HCT116 (cell line): ENCODE results near the gene PPARGC1A. TPM values are rescaled to one million over a fixed set of nuclear protein-coding genes. Genes with fewer than 3 reads are reported as not detected.

ENCODE experiments used
- ATAC-seq: fragments of 200-7000 bp; cut with Tn5 transposase; 2 replicates; pipeline ENCODE4 v1.9.1; 2020; ENCODE audit warnings: mild to moderate bottlenecking, moderate library complexity
- BruUV-seq: library from RNA; stranded (reverse); fragments of 400-500 nt; replicated peaks from 2 replicates; lab custom pipeline; 2021; lab: Mats Ljungman, UMichigan
- CTCF ChIA-PET: fragments of 300-600 bp; sonication (Branson Sonifier 250); formaldehyde crosslinking; loops from one replicate; lab custom pipeline; 2021; ENCODE audit warnings: antibody characterized with exemption; lab: Charles Lee
- POLR2A ChIA-PET: fragments of 300-600, 350-600 bp; sonication (Branson Sonifier 250); formaldehyde crosslinking; loops from one replicate; lab custom pipeline; 2021; ENCODE audit warnings: antibody characterized with exemption; lab: Charles Lee
- RAD21 ChIA-PET, 2 experiments: fragments of 300-600 bp; sonication (Branson Sonifier 250); formaldehyde crosslinking; loops; one replicate each; lab custom pipeline; 2023; ENCODE audit warnings: low total read pairs in 2 of 2; ENCODE audit not compliant: uncharacterized antibody in 2 of 2, unreplicated experiment in 2 of 2, low non-redundant PET in 1 of 2; lab: Charles Lee
- DNase-seq: peaks from one replicate; pipeline ENCODE4 v3.0.0-alpha.2; 2010; ENCODE audit warnings: low read depth, low spot score
- H2AFZ ChIP-seq: fragments of 200-600 bp; shearing (Covaris generic), sonication (generic); 2 replicates; pipeline ENCODE4 v1.6.1; 2017; ENCODE audit warnings: low read depth, mixed run types, mixed read lengths, antibody characterized with exemption, low read length; ENCODE audit not compliant: poor library complexity, severe bottlenecking
- H3K27ac ChIP-seq: 2 replicates; pipeline ENCODE4 v1.5.1; 2012; ENCODE audit warnings: low read depth, low read length
- H3K27me3 ChIP-seq: fragments of 200-600 bp; sonication (generic); 2 replicates; pipeline ENCODE4 v1.6.1; 2016; ENCODE audit warnings: mixed run types, low read length, mixed read lengths; ENCODE audit not compliant: insufficient read depth
- H3K36me3 ChIP-seq, 2 experiments: fragments of 200-500 bp in 1 of 2; fragments of 200-600 bp in 1 of 2; sonication (Bioruptor generic) in 1 of 2; sonication (generic) in 1 of 2; 2 replicates each; pipeline versions ENCODE4 v1.5.1 to v1.6.1; 2014 to 2016; ENCODE audit warnings: low read length in 2 of 2, inconsistent platforms in 1 of 2, mixed read lengths in 1 of 2, mixed run types in 1 of 2; ENCODE audit not compliant: insufficient read depth in 2 of 2, control insufficient read depth in 1 of 2
- H3K4me1 ChIP-seq, 2 experiments: fragments of 200-600 bp in 1 of 2; sonication (generic) in 1 of 2; 2 replicates each; pipeline versions ENCODE4 v1.5.1 to v1.6.1; 2012 to 2017; ENCODE audit warnings: low read length in 2 of 2, inconsistent platforms in 1 of 2, mild to moderate bottlenecking in 1 of 2, mixed read lengths in 1 of 2, mixed run types in 1 of 2, moderate library complexity in 1 of 2; ENCODE audit not compliant: insufficient read depth in 2 of 2, control insufficient read depth in 1 of 2
- H3K4me2 ChIP-seq: fragments of 200-600 bp; sonication (generic); 2 replicates; pipeline ENCODE4 v1.6.1; 2017; ENCODE audit warnings: mixed run types, low read length, mixed read lengths
- H3K4me3 ChIP-seq, 2 experiments: fragments of 200-600 bp in 1 of 2; sonication (generic) in 1 of 2; replicated peaks in 1 of 2; 2 replicates each; pipeline ENCODE4 v1.5.1; 2011 to 2016; ENCODE audit warnings: low read length in 2 of 2, control low read depth in 1 of 2, low read depth in 1 of 2, mild to moderate bottlenecking in 1 of 2, mixed read lengths in 1 of 2, mixed run types in 1 of 2
- H3K79me2 ChIP-seq: fragments of 200-600 bp; sonication (generic); 2 replicates; pipeline ENCODE4 v1.6.1; 2017; ENCODE audit warnings: mild to moderate bottlenecking, mixed run types, low read length, moderate library complexity, mixed read lengths; ENCODE audit not compliant: insufficient read depth
- H3K9ac ChIP-seq: fragments of 200-600 bp; sonication (generic); 2 replicates; pipeline ENCODE4 v1.6.1; 2016; ENCODE audit warnings: low read length, mixed read lengths
- H3K9me2 ChIP-seq: fragments of 200-600 bp; sonication (generic), shearing (Covaris generic); 2 replicates; pipeline ENCODE4 v1.6.1; 2017; ENCODE audit warnings: mixed run types, mild to moderate bottlenecking, moderate library complexity; ENCODE audit not compliant: insufficient read depth
- H3K9me3 ChIP-seq, 2 experiments: fragments of 200-500 bp in 1 of 2; fragments of 200-600 bp in 1 of 2; sonication (Bioruptor generic) in 1 of 2; sonication (generic) in 1 of 2; 2 replicates each; pipeline ENCODE4 v1.6.1; 2014 to 2017; ENCODE audit warnings: low read length in 2 of 2, mixed read lengths in 2 of 2, inconsistent platforms in 1 of 2, low read depth in 1 of 2, mild to moderate bottlenecking in 1 of 2, mixed run types in 1 of 2, moderate library complexity in 1 of 2; ENCODE audit not compliant: control insufficient read depth in 1 of 2, insufficient read depth in 1 of 2
- H4K20me1 ChIP-seq: fragments of 200-600 bp; sonication (generic), shearing (Covaris generic); 2 replicates; pipeline ENCODE4 v1.6.1; 2017; ENCODE audit warnings: mixed run types, mild to moderate bottlenecking, moderate library complexity; ENCODE audit not compliant: insufficient read depth
- CBX3 ChIP-seq: IDR thresholded peaks from 2 replicates; pipeline ENCODE4 v1.6.1; 2012; ENCODE audit warnings: low read depth
- ELF1 ChIP-seq: IDR thresholded peaks from 2 replicates; pipeline ENCODE4 v1.6.1; 2012; ENCODE audit warnings: low read depth, borderline replicate concordance
- EZH2 ChIP-seq: fragments of 200-600 bp; sonication (generic); IDR thresholded peaks from 2 replicates; pipeline ENCODE4 v1.6.1; 2017; ENCODE audit warnings: antibody characterized with exemption, mixed run types
- SIN3A ChIP-seq: IDR thresholded peaks from 2 replicates; pipeline ENCODE4 v1.6.1; 2012; ENCODE audit warnings: low read depth
- YY1 ChIP-seq: IDR thresholded peaks from 2 replicates; pipeline ENCODE4 v1.6.1; 2011; ENCODE audit warnings: low read length, low read depth, moderate library complexity, mild to moderate bottlenecking; ENCODE audit not compliant: insufficient replicate concordance; ENCODE audit errors: extremely low read depth
- intact Hi-C: fragments of 100-400 bp; cut with micrococcal nuclease; formaldehyde crosslinking; loops from 2 replicates; pipeline ENCODE4 v1.10.0; 2022
- total RNA-seq: library from RNA; stranded (reverse); gene quantifications from one replicate; pipeline ENCODE4 v1.2.1, GENCODE V29; 2021; ENCODE audit not compliant: unreplicated experiment
- TF ChIP-seq, protein P1 (sequence below): IDR thresholded peaks from 2 replicates; pipeline ENCODE4 v1.6.1; 2011; ENCODE audit warnings: mild to moderate bottlenecking, low read length, moderate library complexity; ENCODE audit not compliant: insufficient replicate concordance; ENCODE audit errors: extremely low read depth
- TF ChIP-seq, protein P2 (sequence below): IDR thresholded peaks from 2 replicates; pipeline ENCODE4 v1.6.1; 2012

Gene PPARGC1A
- total RNA-seq, 1 experiment from 2014 or later: not detected

- ATAC-seq: no peak
- CTCF ChIA-PET: no interaction called here
- H2AFZ ChIP-seq: no peak overlapping the region
- POLR2A ChIA-PET: no interaction called here
- no peaks in the 10 kb centered on the region for H3K36me3 ChIP-seq
- DNase-seq: no peak
- no peak overlapping the region for H3K9ac ChIP-seq
- no peaks in the 10 kb centered on the region for H3K79me2 ChIP-seq
- H3K9me3 ChIP-seq: peaks cover 0 to 11% of the 10 kb centered on the region in 2 experiments; a peak in 2 of 4 replicates
- no TSS peak for BruUV-seq
- no peak overlapping the region for H3K4me3 ChIP-seq
- TF ChIP-seq SIN3A: no peak
- TF ChIP-seq, protein P1, sequence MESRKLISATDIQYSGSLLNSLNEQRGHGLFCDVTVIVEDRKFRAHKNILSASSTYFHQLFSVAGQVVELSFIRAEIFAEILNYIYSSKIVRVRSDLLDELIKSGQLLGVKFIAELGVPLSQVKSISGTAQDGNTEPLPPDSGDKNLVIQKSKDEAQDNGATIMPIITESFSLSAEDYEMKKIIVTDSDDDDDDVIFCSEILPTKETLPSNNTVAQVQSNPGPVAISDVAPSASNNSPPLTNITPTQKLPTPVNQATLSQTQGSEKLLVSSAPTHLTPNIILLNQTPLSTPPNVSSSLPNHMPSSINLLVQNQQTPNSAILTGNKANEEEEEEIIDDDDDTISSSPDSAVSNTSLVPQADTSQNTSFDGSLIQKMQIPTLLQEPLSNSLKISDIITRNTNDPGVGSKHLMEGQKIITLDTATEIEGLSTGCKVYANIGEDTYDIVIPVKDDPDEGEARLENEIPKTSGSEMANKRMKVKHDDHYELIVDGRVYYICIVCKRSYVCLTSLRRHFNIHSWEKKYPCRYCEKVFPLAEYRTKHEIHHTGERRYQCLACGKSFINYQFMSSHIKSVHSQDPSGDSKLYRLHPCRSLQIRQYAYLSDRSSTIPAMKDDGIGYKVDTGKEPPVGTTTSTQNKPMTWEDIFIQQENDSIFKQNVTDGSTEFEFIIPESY: no peak
- TF ChIP-seq YY1: no peak
- TF ChIP-seq, protein P2, sequence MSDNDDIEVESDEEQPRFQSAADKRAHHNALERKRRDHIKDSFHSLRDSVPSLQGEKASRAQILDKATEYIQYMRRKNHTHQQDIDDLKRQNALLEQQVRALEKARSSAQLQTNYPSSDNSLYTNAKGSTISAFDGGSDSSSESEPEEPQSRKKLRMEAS: no peak
- no peak for TF ChIP-seq ELF1
- no peak for TF ChIP-seq CBX3
- no peak for TF ChIP-seq EZH2
- TF ChIP-seq, all 23 proteins: peak for 0
- H3K4me1 ChIP-seq: no peaks in the 10 kb centered on the region
- H3K4me2 ChIP-seq: no peak overlapping the region
- H3K27ac ChIP-seq: no peak overlapping the region
- no peaks in the 10 kb centered on the region for H3K27me3 ChIP-seq
- intact Hi-C loops: no loop called here
- H3K9me2 ChIP-seq: no peaks in the 10 kb centered on the region
- RAD21 ChIA-PET: no interaction called here
- no peaks in the 10 kb centered on the region for H4K20me1 ChIP-seq
These were observed 5.6 kb downstream of the PPARGC1A start for GRCh38 chr4:23884261-23884660.
